ENCODE results near the gene TPK1.
A peak's percentile ranks its signal among the peaks of the same experiment; 100 is the strongest.

The TPK1 gene

DNA sequence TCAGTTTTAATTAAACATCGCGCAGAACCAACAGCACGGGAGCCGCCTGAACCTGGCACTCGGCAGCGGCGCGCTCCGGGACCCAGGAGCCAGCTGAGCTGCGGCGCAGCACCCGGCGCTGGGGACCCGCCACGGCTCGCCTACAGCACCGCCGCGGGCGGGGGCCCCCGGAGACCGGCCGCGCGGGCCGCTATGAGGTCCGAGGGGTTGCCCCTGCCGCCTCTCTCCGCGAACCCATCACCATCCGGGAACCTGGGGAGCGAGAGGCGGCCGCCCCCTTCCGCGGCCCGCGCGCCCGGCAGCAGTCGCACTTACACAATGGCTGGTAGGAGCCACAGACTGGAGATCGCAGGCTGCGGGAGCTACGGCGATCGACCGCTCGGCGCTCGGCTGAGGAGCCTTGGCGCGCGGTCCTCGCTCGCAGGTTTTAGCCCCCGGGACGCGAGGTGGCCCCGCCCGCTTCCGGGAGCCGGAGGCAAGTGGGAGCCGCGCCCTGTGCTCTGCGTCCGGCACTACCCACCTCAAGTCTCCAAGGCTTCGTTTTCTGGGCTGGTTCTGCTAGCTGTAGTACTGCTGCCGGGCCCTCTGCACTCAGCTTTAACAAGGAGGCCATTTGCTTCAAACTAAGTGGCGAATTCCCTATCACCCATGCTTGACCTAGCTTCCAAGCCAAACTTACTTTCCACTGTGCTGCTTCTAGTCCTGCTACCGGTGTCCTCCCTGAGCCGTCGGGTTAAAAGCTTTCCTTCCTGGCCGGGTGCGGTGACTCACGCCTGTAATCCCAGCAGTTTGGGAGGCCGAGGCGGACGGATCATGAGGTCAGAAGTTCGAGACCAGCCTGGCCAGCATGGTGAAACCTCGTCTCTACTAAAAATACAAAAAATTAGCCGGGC lies at the start of gene TPK1:
Gene TPK1, minus strand, starts transcription at position 402 of the 893 bp plus-strand sequence. CDS start 451 bp downstream, outside the sequence.
- peak; percentile 92 to 93 for ATAC-seq

DNA sequence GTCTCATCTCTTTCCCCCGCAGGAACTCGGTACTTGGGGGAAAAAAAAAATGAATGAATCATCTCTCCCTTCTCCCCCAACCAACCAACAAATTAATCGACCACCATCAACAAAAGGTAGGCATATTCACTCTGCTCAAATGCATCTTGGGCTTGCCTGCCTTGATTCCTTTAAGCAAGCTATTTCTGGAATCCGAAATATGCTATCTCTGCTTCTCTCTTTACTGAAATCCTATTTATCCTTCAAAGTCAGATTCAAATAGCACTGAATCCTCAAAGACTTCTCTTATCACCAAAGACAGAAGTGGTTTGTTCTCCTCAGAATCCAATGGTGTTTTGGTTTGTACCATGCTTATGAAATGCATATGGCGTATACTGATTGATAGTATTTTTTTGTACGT lies 49.6 kb upstream of the TPK1 start:
- ATAC-seq, result no peak

DNA sequence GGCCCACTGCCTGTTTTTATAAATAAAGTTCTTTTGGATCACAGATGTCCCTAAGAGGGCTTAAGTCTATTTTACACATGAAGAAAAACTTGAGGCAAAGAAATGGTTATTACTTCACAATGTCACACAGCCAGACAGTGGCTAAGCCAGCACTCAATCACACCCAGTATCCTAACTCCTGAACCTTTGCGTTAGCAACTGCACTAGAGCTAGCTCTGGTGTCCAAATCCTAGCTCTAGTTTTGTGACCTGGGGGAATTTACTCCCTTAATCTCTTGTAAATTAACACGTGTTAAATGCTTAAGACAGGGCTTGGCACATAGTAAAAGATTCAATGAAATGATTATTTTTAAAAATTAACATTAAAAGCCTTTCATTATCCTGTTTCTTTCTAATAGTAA lies 49.0 kb upstream of the TPK1 start:
- no peak for ATAC-seq

- no peak for ATAC-seq
Observed at GRCh38 chr7:144873316-144873845, 37.5 kb upstream of the TPK1 start.

- ATAC-seq, result no peak
Observed at GRCh38 chr7:144869082-144869481, 33.2 kb upstream of the TPK1 start.

DNA sequence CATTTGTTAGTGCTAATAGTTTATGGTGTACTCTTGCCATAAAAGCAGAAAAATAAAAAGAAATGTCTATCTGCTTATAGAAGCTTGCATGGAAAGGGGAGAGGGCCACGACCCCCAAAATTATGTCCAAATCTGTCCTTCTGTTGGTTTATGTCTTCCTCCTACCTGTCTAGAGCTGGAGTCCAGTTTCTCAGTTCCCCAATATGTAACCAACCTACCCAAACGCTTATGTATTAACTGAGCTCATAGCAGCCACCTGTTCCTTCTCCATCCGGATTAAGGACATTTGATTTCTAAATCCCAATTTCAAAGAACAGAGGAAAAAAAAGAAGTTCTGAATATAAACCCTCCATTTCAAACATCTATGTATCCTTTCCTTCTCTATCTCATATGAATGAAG lies 30.3 kb upstream of the TPK1 start:
- no peak for ATAC-seq

- no peak for ATAC-seq
Observed at GRCh38 chr7:144863320-144863647, 27.4 kb upstream of the TPK1 start.

- ATAC-seq, result no peak
Observed at GRCh38 chr7:144862612-144863319, 26.9 kb upstream of the TPK1 start.

DNA sequence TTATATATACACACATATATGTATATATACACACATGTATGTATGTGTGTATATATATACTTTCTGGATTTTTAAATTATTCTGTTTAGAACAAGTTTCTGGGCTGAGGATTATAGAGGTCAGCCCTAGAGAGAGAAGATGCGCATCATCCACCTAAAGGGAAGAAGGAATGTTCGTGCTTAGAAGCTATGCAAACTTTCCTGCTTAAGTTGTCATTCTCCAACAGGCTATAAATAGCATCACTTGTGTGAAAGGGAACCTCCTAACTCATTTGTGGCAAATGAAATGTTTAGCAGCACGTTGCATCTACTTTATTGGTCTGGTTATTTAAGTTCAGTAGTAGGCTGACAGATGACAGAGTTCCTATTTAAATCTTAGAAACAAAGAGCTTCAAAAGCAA lies 23.9 kb upstream of the TPK1 start:
- no peak for ATAC-seq

DNA sequence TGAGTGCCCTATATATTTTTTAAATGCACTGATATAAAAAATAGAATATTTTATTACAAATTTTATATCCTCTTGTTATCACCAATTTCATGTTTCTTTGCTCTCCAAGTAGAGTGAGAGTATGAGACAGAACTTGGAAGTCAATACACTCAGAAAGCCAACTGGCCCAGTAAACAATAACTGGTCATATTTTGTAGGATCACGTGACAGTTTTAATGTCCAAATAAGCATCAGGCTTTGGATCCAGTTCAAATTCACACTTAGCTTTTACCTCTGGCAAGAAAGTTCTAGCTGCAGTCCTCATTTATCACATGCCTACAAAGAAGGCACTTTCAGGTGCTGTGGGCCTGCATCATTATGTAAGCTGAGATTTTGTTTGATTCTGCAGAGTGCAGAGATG lies 21.6 kb upstream of the TPK1 start:
- ATAC-seq, result no peak

DNA sequence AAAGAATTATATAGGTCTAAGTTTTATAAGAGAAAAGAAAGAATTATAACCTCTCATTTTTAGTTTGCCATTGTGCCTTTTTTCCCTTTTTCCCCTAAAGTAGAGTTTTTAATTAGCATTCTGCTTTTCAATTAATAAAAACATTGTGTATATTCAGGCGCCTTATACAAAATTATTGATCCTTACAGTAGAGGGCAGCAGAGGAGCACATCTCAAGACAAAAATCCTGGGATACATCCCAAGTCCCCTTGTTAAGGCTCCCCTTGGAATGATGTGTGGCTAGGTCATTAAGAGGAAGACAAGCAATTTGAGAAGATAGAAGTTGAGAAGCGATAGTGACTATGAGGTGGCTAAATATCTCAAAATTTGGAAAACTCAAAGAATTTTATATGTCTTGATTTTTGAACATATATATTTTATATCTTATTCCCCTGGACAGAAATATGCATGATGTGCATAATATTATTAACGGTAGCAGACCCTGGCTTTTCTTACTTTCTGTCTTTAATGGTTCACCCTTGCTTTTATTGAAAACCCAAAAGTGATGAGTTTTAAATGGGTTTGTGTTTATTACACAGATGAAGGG lies 19.1 kb upstream of the TPK1 start:
- ATAC-seq, result no peak

GRCh38 chr7:144853542-144853941 lies 17.7 kb upstream of the TPK1 start:
- no peak for ATAC-seq

- no peak for ATAC-seq
Observed at GRCh38 chr7:144848078-144848477, 12.2 kb upstream of the TPK1 start.

- peak; percentile 44 to 56 for ATAC-seq
Observed at GRCh38 chr7:144842377-144842851, 6.6 kb upstream of the TPK1 start.

GRCh38 chr7:144836545-144836842 lies 641 bp upstream of the TPK1 start:
- no peak for ATAC-seq

GRCh38 chr7:144835155-144835611 lies 670 bp downstream of the TPK1 start:
- ATAC-seq, result peak; percentile 19 to 22

DNA sequence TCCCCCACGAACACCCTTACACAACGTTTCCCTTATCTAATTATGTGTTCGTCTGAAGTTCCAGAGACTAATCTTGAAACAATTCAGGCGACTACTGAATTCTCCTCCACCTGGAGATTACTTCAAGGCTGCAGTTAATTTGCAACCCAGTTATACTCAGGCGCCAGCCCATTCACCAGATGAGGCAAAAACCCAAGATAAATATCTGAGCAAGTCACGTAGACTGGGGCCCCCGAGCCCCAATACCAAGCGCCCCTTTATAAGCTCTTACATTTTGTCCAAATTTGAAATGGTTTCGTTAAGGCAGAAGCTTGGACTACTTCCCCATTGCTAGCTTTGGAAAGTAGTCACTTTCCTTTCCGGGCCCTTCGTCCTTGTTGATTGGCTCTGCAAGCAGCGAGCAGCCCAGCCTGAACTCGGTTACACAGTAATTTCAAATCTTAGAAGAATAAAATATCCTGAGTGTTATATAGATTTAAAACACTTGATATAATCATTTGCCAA lies 1.2 kb downstream of the TPK1 start:
- peak in 1 of 2 donors; percentile 22 for ATAC-seq

DNA sequence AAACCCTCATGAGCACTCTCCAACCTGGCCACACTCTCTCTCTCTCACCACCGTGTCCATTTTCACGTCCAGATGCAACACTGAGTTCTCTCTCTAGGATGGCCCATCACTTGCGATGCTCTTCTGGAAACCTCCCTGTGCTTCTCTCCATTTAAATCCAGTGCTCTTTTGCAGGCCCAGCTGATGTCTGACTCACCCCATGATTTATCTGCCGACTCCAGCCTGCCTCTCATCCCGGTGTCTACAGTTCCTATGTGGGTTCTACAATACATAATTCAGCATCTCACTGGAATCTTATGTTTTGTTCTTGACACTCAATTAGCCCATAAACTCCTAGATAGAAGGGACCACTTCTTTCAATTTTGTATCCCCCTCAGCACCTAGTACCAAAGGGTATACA lies 5.0 kb downstream of the TPK1 start:
- no peak for ATAC-seq

GRCh38 chr7:144830024-144830785 lies 5.6 kb downstream of the TPK1 start:
- peak; percentile 34 to 51 for ATAC-seq

- ATAC-seq, result no peak
Observed at GRCh38 chr7:144827621-144828020, 8.2 kb downstream of the TPK1 start.

GRCh38 chr7:144826208-144826607 lies 9.6 kb downstream of the TPK1 start:
- ATAC-seq, result no peak

DNA sequence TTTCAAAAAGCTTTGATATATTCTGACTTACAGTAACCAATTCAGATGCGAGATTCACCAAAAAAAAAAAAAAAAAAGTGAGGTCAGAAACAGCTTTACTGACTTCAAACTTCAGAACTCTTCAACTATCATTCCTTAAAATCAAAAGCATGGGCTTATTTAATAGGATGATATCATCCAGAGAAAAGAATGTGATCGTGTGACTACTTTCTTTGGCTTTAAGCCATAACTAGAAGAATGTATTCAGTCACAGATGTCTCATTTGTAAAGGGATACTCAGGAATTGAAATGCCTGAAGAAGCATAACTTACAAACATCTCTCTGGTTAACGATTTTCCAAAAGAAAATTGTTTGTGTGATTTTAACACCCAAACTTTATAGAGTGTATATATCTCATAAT lies 11.5 kb downstream of the TPK1 start:
- ATAC-seq, result no peak

DNA sequence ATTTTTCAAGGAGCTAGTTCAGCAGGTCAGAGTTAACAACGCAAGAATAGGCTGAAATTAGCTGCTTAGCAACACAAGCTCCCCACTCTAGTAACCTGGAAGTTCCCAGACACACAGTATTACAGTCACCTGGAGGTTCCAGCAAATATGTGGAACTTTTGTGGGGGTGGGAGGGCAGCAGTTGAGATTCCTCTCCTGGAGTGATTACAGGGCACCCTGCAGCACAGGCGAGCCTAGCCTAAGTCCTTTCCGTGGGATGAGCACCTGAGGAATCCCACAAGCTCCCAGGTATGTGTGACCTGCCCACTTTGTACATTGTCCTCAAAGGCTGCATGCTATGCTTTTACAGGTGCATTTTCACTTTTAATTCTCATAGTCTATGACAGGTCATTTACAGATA lies 13.6 kb downstream of the TPK1 start:
- ATAC-seq, result no peak

All from activated CD4-positive, CD25-positive, alpha-beta regulatory T cell treated with anti-CD3 and anti-CD28 coated beads, Interleukin-2, amount 50 U/mL, for 24 hours (primary cell).